Left lobe of liver (tissue), 2 donors: Measurements from ENCODE around the gene SORBS2. TPM values are rescaled to one million over a fixed set of nuclear protein-coding genes. Genes with fewer than 3 reads are reported as not detected.
A peak's percentile ranks its signal among the peaks of the same experiment; 100 is the strongest.

Experiments used
- ATAC-seq: fragments of 200-7000 bp; cut with Tn5 transposase; one replicate; pipeline ENCODE4 v1.9.1; 2020; ENCODE audit warnings: mild to moderate bottlenecking, moderate library complexity
- DNase-seq: peaks from one replicate; pipeline ENCODE4 v3.0.0-alpha.2; 2020; ENCODE audit warnings: low spot score
- total RNA-seq: library from RNA; stranded (reverse); gene quantifications from one replicate; pipeline ENCODE4 v1.2.1, GENCODE V29; 2021
- donor health status: DM: no; HTN: no; CAD: no; lungs with moderate emphysema.
- donor health status: DM: no; HTN: yes; CAD: no.

SORBS2 gene
- total RNA-seq, 1 donor from 2014 or later: 126 TPM

DNA sequence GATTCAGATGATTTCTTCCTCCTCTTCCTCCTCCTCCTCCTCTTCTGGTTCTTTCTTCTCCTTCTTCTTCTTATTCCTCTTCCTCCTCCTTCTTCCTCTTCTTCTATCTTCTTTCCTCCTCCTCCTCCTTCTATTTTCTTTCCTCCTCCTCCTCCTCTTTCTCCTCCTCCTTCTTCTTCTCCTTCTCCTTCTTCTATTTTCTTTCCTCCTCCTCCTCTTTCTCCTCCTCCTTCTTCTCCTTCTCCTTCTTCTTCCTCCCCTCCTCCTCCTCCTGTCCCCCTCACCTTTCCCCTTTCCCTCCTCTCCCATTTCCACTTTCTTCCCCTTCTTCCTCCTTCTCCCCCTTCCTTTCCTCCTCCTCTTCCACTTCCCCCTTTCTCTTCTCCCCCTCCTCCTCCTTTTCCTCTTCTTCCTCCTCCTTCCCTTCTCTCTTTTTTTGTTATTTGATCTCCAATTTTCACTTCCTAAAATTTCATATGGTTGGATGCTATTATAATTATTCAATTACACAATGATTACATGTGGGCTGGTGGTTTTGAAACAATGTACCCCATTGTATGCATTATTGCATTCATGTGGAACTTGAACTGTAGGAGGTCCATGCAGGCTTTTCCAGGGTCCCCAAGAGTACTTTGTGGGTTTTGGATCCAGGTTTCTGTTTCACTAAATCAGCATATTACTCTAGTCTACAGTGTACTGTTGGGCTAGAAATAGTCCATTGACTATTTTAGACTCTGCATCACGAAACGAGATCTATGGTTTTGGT, 68.1 kb downstream of the SORBS2 start:
- DNase-seq (no peak), ATAC-seq (no peak)

GRCh38 chr4:185742766-185743165, 69.2 kb downstream of the SORBS2 start:
- DNase-seq: peak; percentile 59
- peak; percentile 49 for ATAC-seq

- ATAC-seq (peak; percentile 74), DNase-seq (peak; percentile 91)
Observed at GRCh38 chr4:185741795-185742194, 70.2 kb downstream of the SORBS2 start.

GRCh38 chr4:185740471-185740873, 71.5 kb downstream of the SORBS2 start:
- DNase-seq (no peak), ATAC-seq (no peak)

DNA sequence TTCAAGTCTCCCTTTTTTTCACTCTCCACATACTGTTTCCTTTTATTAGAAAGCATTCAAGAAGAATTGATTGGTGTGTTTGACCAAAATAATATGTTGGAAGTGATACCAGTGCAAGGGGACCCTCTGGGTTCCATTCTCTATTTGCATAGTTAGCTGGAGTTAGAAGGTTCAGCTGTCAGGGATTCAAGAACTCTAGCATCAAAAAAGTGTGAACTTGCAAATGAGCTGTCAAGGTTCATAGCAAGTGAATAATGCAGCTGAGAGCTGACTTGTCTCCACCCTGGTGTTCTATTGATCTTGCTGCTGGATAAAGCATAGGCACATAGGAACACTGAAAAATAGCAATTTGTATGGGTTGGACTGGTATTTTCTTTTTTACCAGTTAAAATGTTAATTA, 73.2 kb downstream of the SORBS2 start:
- ATAC-seq (peak; percentile 24), DNase-seq (no peak)

GRCh38 chr4:185738038-185738552, 73.9 kb downstream of the SORBS2 start:
- DNase-seq: no peak
- ATAC-seq: no peak

DNA sequence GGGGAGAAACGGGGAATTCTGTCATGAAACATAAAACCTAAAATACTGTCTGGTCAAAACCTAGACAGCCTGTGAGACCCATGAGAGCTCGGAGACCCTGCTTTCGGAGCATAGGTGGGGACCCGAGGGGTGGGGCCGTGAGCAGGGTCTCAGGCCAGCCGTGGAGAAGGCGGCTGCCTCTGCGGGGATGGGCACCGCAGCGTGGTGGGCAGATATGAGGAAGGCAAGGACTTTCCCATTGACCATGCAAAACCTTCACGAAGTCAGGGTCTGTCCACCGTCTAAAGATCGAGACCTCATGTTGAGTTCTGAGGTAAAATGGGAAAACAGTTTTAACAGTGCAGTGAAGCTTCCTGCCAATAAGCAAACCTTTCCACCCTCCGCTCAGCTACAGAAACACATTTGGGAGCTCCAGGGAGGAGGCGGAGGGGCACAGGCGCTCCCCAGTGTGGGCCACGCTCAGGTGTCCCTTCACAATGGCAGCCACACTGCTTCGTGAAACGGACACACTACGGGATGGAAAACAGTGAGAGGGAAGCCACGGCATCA, 74.4 kb downstream of the SORBS2 start:
- ATAC-seq (peak; percentile 5), DNase-seq (no peak)

GRCh38 chr4:185736882-185737281, 75.1 kb downstream of the SORBS2 start:
- DNase-seq (no peak), ATAC-seq (no peak)

GRCh38 chr4:185735866-185736400, 76.1 kb downstream of the SORBS2 start:
- DNase-seq: no peak

GRCh38 chr4:185734930-185735329, 77.1 kb downstream of the SORBS2 start:
- ATAC-seq: no peak
- no peak for DNase-seq

More at GRCh38 chr4:185735866-185736400, 76.1 kb downstream of the SORBS2 start:
- ATAC-seq: no peak

DNA sequence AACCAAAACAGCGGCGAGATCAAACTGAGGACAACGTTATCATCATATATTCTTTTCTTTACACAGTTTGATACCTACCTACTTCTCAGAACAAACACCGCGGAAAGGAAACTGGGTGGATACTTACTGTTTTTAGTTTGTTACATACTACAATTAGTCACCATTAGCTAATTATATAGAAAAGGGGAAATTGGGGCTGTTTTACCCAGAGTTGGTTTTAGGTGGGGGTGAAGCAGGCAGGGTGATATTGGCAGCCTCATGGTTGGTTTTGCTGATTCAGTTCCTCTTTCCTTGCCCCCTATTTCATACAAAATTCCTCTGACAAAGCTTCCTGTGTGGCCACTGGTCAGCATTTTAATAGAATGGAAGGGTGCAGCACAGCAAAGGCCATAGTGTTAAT, 77.8 kb downstream of the SORBS2 start:
- no peak for ATAC-seq
- no peak for DNase-seq

- ATAC-seq: peak; percentile 25
- no peak for DNase-seq
Observed at GRCh38 chr4:185730849-185731608, 81.0 kb downstream of the SORBS2 start.

GRCh38 chr4:185730387-185730786, 81.6 kb downstream of the SORBS2 start:
- ATAC-seq (peak; percentile 31), DNase-seq (no peak)

DNA sequence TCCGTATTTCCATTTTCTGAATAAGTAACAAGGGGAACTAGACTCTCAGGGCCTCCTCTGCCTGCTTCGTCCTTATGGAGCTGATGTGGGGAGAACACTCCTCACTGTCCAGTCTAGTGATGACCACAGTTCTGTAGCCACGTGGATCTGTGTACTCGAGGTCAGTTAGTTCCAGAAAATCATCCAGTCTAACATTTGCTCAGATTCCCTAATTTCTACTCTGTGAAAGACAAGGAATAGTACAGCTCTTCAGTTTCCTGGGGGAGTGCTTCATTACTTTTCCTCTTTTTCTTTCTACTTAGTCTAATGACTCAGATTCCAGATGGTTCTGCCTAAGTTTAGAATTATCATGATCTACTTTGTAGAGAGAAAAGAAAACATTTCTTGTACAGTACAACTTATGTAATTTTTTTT, 82.6 kb downstream of the SORBS2 start:
- DNase-seq (no peak), ATAC-seq (peak; percentile 18)

GRCh38 chr4:185728893-185729292, 83.1 kb downstream of the SORBS2 start:
- DNase-seq: no peak
- ATAC-seq: no peak

DNA sequence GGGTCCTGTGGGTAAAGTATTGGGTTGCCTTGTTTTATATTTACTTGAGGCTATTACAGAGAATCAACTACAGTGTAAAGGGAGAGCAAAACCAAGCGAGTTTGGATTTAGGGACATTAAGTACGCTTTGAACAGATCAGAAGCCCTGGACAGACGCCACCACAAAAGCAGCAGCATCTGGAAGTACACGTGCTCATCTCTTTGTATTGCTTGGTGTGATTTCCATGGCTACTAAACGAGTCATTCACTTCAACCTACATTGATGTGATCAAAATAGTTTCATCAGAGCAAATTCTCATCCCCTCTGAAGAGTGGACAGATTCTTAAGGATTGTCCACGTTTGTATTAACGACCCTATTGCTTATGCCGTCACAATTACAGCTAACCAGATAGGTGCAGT, 85.1 kb downstream of the SORBS2 start:
- ATAC-seq: peak; percentile 53
- DNase-seq: peak; percentile 70

GRCh38 chr4:185723631-185724260, 88.2 kb downstream of the SORBS2 start:
- ATAC-seq: peak; percentile 4
- DNase-seq: no peak

GRCh38 chr4:185722029-185722316, 90.0 kb downstream of the SORBS2 start:
- DNase-seq (no peak), ATAC-seq (peak; percentile 53)

GRCh38 chr4:185721190-185722028, 90.6 kb downstream of the SORBS2 start:
- peak; percentile 26 for ATAC-seq
- DNase-seq: no peak

DNA sequence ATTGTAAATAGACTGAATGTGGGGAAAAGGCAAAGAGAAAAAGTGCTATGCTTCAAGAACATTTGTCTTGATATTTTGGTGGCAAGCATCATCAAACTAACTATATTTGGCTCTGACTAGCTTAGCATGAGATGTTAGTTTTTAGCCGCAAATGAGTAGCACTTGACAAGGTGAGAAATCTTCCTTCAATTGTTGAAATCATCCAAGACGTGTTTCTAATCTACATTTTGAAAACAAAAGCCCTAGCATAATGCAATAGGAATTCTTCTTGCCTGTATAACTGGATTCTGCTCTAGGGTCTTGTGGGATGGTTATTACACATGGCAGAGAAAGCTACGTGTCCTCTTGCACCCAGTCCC, 92.5 kb downstream of the SORBS2 start:
- DNase-seq (no peak), ATAC-seq (no peak)
